HK-2 (cell line): ENCODE data around the gene NLRC3.
"Not testable (repeated sequence)": the region's sequence is repeated elsewhere in the genome, so short reads cannot be mapped to it uniquely, and the experiment has no call there.

Source experiments
- DNase-seq: peaks from one replicate; pipeline ENCODE4 v3.0.0-alpha.2; 2018; ENCODE audit not compliant: unreplicated experiment

NLRC3 gene

DNA sequence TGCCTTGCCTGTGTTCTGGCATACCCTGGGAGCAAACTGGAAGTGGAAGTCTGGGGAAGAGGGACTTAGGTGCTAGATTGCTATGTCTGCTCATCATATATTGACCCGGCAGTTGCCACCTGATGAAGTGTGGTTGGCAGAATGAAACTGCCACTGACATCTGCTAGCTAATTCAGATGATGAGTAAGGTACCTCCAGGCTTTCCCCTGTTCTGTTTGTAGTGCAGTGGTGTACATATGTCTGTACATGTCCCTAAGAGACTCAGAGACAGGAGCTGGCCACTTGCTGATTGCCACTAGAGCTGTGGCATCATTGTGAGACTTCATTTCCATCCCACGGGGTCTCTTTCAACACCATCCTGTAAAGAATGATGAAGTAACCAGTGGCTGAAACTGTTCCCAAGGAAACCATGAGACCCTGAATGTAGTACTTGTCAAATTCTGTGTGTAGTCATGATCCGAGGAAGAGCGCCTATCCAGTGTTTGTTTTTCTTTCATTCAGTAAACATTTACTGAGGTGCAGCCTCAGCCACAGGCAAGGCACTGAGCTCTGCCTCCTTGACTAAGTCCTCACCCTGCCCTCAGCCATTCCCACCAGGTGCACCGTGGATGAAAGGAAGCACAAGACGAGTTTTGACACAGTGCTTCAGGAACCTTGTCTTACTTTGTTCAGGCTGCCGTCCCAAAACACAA is 63.2 kb downstream of the NLRC3 start:
- DNase-seq: no peak

DNA sequence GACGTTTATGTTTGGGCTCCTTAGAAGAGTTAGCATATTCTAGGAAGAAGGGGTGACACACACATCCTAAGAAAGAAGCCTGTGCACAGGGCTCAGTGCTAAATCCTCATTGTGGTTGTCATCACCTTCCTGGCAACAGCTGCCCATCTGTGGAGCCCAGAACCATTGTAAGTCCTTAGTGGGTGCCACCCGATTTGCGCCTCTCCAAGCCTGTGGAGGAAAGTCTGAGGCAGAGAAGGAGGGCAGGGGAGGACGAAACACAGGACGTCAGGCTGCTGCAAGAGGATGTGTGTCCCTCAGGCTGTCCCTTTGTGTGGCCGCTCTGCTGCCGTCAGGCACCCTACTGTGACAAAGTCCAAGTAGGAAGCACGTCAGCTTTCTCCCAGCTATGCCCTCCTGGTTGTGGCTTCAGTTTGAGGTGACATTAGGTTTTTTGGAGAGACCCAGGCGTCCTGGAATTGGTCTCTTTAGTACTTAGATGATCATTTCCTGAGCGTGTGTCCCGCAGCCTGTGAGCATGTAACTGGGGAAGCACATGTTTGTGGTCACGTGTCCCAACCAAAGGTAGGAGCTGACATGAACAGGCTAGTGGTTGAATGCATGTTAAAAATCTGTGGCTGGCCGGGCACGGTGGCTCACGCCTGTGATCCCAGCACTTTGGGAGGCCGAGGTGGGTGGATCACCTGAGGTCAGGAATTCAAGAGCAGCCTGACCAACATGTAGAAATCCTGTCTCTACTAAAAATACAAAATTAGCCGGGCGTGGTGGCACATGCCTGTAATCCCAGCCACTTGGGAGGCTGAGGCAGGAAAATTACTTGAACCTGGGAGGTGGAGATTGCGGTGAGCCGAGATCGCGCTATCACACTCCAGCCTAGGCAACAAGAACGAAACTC is 65.7 kb downstream of the NLRC3 start:
- no peak for DNase-seq

DNA sequence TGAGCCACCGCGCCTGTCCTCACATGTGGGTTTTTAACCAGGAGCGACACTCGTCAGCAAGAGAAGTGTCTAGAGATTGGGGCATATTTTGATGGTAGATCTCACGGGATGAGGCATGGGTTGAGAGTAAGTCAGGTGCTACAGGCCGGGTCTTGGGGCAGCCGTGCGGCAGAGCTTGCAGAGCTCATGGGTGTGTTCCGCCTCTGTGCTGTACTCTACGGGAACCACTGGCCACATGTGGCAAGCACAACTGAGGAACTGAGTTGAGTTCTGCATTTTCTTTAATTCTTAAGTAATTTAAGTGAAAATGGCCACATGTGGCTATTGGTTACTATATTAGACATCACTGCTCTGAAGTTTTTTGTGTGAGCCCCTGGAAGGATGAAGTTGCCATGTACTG is 66.8 kb downstream of the NLRC3 start:
- no peak for DNase-seq

DNA sequence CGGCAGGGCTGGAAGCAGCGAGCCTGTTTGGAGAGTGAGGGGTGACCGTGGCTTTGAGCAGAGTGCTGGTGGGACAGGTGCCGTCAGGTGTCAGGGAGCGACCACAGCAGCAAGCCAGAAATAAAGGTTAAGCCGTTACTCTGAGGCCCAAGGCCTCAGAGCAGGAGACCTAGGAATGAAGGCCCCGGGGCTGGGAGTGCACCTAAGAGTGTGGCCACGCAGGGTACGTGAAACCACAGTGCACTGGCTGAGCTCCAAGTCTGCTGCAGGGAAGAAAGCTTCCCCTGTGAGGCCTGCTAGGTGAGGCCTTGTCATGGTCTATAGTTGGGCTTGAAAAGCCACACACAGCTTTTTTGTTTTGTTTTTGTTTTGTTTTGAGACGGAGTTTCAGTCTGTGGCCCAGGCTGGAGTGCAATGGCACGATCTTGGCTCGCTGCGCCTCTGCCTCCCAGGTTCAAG is 67.7 kb downstream of the NLRC3 start:
- no peak for DNase-seq

DNA sequence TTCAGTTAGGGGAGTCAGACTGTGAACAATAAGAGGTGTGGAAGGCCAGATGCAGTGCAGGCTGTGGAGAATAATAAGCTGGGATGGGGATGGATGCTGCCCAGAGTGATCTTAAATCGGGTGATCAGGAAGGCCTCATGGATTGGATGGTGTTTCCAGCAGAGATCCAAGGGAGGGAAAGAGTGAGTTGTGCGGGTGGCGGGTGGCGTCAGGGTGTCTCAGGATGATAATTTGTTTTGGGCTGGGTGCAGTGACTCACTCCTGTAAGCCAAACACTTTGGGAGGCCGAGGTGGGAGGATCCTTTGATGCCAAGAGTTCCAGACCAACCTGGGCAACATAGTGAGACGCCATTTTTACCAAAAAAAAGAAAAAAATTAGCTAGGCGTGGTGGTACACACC is 68.5 kb downstream of the NLRC3 start:
- DNase-seq: no peak

DNA sequence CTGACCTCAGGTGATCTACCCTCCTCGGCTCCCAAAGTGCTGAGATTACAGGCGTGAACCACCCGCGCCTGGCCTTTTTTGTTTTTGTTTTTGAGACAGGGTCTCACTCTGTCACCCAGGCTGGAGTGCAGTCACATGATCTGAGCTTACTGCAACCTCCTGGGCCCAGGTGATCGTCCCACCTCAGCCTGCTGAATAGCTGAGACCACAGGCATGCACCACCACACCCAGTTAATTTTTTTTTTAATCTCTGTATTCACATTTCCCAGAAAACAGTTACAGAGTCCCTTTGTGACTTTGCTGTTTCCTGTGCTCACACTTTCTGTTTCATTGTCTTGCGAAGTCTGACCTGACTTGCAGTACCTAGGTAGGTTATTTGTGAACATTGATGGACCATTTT is 73.7 kb downstream of the NLRC3 start:
- no peak for DNase-seq

DNA sequence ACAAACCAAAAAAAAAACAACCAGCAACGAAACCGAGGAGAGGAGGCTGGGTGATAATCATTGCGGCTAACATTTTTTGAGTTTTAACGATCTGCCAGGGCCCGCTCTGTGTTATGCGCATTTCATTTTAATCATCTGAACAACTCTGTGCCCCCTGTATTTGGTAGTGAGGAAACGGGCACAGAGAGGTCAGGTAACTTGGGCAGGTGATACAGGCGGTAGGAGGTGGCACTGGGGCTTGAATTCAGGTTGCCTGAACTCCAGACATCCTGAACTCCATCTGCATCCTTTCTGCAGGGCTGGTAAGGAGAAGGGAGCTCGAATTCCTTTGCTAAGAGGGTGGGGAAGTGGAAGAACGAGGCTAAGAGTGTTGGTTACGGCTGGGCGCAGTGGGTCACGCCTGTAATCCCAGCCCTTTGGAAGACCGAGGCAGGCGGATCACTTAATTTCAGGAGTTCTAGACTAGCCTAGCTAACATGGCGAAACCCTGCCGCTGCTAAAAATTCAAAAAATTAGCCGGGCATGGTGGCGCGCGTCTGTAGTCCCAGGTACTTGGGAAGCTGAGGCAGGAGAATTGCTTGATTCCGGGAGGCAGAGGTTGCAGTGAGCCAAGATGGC is 75.3 kb downstream of the NLRC3 start:
- DNase-seq: no peak

DNA sequence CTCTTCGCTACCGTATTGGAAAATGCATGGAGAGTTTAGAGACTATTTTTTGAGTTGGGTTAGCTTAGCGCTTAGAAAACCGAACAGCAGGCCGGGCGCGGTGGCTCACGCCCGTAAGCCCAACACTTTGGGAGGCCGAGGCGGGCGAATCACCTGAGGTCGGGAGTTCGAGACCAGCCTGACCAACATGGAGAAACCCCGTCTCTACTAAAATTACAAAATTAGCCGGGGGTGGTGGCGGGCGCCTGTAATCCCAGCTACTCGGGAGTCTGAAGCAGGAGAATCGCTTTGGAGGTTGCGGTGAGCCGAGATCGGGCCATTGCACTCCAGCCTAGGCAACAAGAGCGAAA is 75.8 kb downstream of the NLRC3 start:
- not testable (repeated sequence) for DNase-seq

DNA sequence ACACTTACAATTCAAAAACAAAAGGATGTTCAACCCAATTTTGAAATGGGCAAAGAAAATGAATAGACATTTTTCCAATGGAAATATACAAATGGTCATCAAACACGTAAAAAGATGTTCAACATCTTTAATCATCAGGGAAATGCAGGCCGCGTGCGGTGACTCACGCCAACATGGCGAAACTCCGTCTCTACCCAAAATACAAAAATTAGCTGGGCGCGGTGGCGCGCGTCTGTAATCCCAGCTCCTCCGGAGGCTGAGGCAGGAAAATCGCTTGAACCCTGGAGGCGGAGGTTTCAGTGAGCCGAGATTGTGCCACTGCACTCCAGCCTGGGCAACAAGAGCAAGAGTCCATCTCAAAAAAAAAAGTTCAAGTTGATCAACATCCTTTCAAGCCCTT is 78.2 kb downstream of the NLRC3 start:
- no peak for DNase-seq

DNA sequence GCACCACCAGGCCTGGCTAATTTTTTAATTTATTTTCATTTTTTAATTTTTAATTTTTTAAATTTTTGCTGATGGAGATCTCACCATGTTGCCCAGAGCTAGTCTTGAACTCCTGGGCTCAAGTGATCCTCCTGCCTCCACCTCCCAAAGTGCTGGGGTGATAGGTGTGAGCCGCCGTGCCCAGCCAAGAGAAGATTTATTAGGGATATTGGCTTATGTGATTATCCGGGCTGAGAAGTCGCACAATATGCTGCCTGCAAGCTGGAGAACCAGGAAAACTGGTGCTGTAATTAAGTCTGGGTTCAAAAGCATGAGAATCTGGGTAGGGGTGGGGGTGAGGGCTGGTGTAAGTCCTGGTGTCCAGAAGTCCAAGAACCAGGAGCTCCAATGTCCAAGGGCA is 79.4 kb downstream of the NLRC3 start:
- no peak for DNase-seq

DNA sequence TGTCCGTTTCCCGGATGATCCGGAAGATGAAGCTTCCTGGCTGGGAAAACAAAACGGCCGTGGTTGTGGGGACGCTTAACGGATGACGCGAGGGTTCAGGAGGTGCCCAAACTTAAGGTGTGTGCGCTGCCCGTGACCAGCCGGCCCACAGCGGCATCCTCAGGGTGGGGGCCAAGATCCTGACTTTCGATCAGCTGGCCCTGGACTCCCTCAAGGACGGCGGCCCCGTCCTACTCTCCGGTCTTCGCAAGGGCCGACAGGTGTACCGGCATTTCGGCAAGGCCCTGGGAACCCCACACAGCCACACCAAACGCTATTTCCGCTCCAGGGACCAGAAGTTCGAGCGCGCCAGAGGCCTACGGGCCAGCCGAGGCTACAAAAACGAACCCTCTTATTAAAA is 80.8 kb downstream of the NLRC3 start:
- DNase-seq: no peak

DNA sequence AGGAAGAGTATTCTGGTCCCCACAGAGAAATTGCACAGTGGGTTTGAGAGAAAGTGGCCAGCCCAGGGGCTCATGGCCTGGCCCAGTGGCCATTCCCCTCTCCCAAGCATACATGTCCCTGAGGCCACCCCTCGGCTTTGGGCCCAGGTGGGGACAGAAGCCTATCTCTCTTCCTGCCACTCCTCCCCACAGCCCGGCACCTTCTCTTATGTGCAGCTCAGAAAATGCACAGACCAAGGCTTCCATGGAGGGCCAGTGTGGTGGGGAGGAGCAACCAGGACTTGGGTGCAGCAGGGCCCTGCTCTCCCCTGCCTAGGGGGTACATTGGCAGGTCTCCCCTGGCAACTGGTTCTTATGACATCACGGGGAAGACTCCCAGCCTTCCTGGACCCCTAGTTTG is 82.0 kb downstream of the NLRC3 start, which contains the start of gene C16orf90:
Gene C16orf90, minus strand, starts transcription at position 314 of the 400 bp plus-strand sequence. Its CDS starts 68 bp downstream, at position 246.
- no peak for DNase-seq

DNA sequence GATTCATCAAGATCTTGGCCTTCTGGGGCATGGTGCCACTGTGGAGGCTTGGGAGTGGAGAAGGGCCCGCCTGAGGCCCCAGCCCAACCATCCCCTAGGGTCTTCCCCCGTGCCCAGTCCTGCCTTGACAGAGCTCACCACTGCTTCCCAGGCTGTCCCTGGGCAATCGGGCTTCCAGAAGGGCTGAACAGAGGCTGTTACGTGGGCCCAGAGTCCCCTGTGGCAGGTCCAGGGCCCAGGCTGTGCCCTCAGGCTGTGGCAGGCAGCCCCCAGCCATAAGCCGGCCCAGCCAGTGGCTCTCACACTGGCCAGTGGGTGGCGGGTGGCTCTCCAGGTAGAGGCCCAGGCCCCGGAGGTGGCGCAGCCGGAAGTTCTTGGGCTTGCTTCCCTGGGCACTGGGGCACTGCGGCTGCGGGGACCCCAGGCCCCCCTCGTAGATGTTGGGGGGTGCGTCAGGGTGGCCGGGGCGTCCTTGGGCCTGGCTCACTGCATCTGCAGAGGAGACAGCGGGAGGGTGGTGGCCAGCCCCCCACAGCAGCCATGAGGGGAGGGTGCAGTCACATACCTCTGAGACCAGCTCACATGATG is 82.7 kb downstream of the NLRC3 start:
- DNase-seq: no peak

DNA sequence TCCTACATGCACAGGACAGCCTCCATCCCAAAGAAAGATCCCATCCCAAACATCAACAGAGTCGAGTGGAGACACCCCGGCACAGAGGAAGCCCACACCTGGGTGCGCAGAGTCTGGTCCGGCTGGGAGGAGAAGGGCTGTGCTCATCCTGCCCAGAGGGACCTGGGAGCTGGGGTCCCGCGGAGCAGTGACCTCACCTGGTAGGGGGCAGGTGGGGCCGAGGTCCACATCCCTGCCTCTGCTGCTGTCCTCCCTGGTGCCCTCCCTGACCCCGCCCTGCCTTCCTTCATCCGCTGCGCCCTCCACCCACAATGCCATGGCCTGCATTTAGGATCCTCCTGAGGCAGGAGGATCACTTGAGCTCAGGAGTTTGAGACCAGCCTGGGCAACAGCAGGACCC is 84.8 kb downstream of the NLRC3 start:
- DNase-seq: no peak

DNA sequence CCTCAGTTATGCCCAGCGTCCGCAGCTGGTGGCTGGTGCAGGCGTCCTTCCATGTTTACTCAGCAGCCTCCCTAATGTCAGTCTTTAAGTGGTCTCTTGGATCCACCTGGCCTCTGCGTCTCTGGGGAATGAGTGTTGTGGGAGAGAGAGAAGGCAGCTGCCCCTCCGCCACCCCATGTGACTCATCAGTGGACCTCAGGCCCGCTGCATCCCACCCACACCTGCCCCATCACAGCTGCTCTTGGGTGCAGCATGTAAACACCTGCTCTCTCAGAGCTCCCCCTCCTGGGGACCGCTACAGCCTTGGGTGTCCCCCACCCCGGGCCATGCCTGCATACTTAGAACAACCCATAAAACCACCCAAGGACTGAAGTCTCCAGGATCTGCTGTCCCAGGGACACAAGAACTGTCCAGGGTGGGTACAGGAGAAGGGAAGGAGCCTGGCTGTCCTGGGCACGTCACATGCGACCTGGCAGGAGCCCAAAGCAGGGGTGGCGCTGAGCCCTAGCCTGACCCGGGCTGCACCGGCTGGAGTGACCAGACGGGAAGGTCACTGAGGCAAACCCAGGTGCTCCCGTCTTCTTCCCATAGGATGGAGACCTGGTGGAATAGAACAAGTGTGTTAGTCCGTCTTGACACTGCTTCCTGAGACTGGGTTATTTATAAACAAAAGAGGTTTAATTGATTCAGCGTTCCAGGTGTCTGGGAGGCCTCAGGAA is 86.1 kb downstream of the NLRC3 start:
- no peak for DNase-seq
